Body of pancreas (tissue), 4 donors: Measurements from ENCODE around the gene BRD3.

Experiments used
- POLR2A ChIP-seq, 3 donors: fragments of 450-650 bp; IDR thresholded peaks; one replicate each; pipeline ENCODE4 v1.6.1; 2016; ENCODE audit warnings: antibody characterized with exemption in 3 of 3, mild to moderate bottlenecking in 2 of 3
- TF ChIP-seq, protein P1 (sequence below), 7 experiments: fragments of 450-650 bp in 4 of 7; fragments of 200-600 bp in 3 of 7; sonication (generic) in 3 of 7; IDR thresholded peaks; one replicate each; pipeline ENCODE4 v1.5.1; 2016 to 2019; ENCODE audit warnings: antibody characterized with exemption in 7 of 7

DNA sequence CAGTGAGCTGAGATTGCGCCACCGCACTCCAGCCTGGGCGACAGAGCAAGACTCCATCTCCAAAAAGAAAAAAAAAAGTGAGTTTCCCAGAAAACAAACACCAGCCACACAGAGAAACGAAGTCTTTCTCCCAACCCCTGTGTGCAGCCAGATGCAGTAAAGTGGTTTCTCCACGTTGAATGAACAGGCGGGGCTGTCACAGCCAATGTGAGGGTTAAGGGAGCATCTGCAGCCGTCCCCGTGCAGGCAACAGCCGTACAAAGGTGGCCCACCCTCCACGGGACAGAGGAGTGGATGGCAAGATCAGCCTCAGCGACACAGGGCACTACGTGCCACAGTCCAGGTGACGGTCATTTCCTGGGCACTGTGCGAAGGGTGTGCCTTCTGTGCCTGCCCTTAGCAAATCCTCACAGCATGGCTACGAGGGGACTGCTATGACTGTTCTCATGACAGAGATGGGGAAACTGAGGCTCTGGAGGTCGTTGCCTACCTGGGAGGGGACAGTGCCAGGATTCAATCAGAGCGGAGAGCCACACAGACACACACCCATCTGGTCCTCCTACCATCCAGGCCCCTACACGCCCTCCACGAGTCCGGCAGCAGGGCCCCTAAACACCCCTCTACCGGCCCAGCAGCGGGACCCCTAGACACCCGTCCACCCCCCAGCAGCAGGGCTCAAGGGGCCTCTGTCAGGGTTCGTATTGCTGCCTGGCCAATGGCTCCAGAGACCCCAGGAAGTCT lies 78.0 kb downstream of the BRD3 start:
- TF ChIP-seq, protein P1, sequence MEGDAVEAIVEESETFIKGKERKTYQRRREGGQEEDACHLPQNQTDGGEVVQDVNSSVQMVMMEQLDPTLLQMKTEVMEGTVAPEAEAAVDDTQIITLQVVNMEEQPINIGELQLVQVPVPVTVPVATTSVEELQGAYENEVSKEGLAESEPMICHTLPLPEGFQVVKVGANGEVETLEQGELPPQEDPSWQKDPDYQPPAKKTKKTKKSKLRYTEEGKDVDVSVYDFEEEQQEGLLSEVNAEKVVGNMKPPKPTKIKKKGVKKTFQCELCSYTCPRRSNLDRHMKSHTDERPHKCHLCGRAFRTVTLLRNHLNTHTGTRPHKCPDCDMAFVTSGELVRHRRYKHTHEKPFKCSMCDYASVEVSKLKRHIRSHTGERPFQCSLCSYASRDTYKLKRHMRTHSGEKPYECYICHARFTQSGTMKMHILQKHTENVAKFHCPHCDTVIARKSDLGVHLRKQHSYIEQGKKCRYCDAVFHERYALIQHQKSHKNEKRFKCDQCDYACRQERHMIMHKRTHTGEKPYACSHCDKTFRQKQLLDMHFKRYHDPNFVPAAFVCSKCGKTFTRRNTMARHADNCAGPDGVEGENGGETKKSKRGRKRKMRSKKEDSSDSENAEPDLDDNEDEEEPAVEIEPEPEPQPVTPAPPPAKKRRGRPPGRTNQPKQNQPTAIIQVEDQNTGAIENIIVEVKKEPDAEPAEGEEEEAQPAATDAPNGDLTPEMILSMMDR (IDR thresholded peaks at IDR 0.05): no peak
- TF ChIP-seq POLR2A (IDR thresholded peaks at IDR 0.05): no peak
